Breast epithelium (tissue), 4 donors: ENCODE measurements around the gene FSTL4. TPM values are rescaled to one million over a fixed set of nuclear protein-coding genes. Genes with fewer than 3 reads are reported as not detected.

Source experiments
- DNase-seq, 2 donors: peaks; one replicate each; pipeline ENCODE4 v3.0.0-alpha.2; 2019; ENCODE audit warnings: low spot score in 2 of 2
- H3K27ac ChIP-seq, 2 donors: fragments of 200-600 bp; sonication (generic) in 1 of 2; one replicate each; pipeline ENCODE4 v1.5.1; 2016 to 2019; ENCODE audit warnings: mild to moderate bottlenecking in 1 of 2
- H3K27me3 ChIP-seq, 2 donors: fragments of 200-600 bp; sonication (generic) in 1 of 2; one replicate each; pipeline versions ENCODE4 v1.5.1 to v1.6.0; 2017 to 2019; ENCODE audit warnings: control low read depth in 1 of 2, mild to moderate bottlenecking in 1 of 2
- H3K36me3 ChIP-seq: fragments of 200-600 bp; one replicate; pipeline ENCODE4 v1.5.1; 2019
- H3K4me1 ChIP-seq, 2 donors: fragments of 200-600 bp; sonication (generic); one replicate each; pipeline ENCODE4 v1.5.1; 2016 to 2019; ENCODE audit warnings: control low read depth in 1 of 2
- H3K4me3 ChIP-seq, 3 donors: fragments of 200-600 bp; sonication (generic); 1 replicate in 2 of 3; 2 replicates in 1 of 3; pipeline ENCODE4 v1.5.1; 2016 to 2019; ENCODE audit warnings: mild to moderate bottlenecking in 3 of 3, moderate library complexity in 2 of 3
- H3K9me3 ChIP-seq, 2 donors: fragments of 200-600 bp; sonication (generic) in 1 of 2; one replicate each; pipeline ENCODE4 v1.5.1; 2016 to 2019; ENCODE audit warnings: control low read depth in 1 of 2
- POLR2A ChIP-seq: fragments of 450-650 bp; IDR thresholded peaks from one replicate; pipeline ENCODE4 v1.6.1; 2016; ENCODE audit warnings: antibody characterized with exemption, mild to moderate bottlenecking, moderate library complexity
- POLR2AphosphoS5 ChIP-seq, 3 donors: sonication (generic); formaldehyde crosslinking; IDR thresholded peaks; one replicate each; pipeline ENCODE4 v1.6.1; 2017; ENCODE audit warnings: antibody characterized with exemption in 3 of 3
- intact Hi-C: fragments of 100-400 bp; cut with DNase I; formaldehyde crosslinking; loops from one replicate; pipeline ENCODE4 v1.15.1; 2023; ENCODE audit warnings: low total_unique reads
- total RNA-seq, 3 donors: library from RNA; depleted of rRNA; stranded (reverse); fragments of >200 nt; gene quantifications; one replicate each; pipeline ENCODE4 v1.1.0, GENCODE V29; 2016
- TF ChIP-seq, protein P1 (sequence below), 3 donors: fragments of 450-650 bp; IDR thresholded peaks; one replicate each; pipeline ENCODE4 v1.5.1; 2016 to 2017; ENCODE audit warnings: antibody characterized with exemption in 3 of 3, mild to moderate bottlenecking in 3 of 3, moderate library complexity in 3 of 3

FSTL4 gene
- total RNA-seq, 3 donors from 2014 or later, result 0.16 to 0.98 (median 0.88) TPM

- Histone ChIP-seq H3K36me3 (no peaks in the 10 kb centered on the region), H3K27me3 (no peaks in the 10 kb centered on the region), H3K4me1 (no peaks in the 10 kb centered on the region), H3K4me3 (no peak overlapping the region), H3K27ac (no peak overlapping the region), H3K9me3 (no peaks in the 10 kb centered on the region)
- DNase-seq, result no peak
- intact Hi-C loops, result no loop called here
- no peak for TF ChIP-seq POLR2AphosphoS5 (IDR thresholded peaks at IDR 0.05)
Observed at GRCh38 chr5:133429046-133429445, 183.3 kb downstream of the FSTL4 start.

DNA sequence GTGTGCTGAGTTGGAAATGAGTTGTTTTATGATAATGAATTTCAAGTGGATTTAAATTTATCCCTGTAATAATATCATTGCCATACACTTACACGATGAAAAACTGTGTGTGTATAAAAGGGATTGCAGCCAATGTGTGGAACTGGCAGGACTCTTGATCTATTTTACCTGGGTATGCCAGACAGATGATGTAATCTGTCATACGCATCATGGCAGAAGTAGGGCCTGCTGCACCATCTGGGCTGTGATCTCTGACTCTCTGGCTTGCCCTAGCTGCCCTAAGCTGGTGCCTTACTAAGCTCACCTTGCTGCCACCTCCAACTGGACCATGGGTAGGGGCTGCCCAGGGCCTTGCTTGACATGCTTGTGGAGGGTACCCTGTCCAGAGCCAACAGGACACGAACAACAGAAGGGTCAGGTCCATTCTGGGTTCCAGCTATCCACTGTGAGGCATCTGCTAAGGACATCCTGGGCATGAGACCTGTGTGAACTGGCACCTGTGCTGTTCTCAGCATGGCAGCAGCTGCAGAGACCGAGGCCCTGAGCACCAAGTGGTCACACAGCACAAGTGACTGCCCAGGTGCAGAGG is 184.2 kb downstream of the FSTL4 start:
- TF ChIP-seq POLR2A (no peak), POLR2AphosphoS5 (IDR thresholded peaks at IDR 0.05) (no peak)
- TF ChIP-seq, protein P1, sequence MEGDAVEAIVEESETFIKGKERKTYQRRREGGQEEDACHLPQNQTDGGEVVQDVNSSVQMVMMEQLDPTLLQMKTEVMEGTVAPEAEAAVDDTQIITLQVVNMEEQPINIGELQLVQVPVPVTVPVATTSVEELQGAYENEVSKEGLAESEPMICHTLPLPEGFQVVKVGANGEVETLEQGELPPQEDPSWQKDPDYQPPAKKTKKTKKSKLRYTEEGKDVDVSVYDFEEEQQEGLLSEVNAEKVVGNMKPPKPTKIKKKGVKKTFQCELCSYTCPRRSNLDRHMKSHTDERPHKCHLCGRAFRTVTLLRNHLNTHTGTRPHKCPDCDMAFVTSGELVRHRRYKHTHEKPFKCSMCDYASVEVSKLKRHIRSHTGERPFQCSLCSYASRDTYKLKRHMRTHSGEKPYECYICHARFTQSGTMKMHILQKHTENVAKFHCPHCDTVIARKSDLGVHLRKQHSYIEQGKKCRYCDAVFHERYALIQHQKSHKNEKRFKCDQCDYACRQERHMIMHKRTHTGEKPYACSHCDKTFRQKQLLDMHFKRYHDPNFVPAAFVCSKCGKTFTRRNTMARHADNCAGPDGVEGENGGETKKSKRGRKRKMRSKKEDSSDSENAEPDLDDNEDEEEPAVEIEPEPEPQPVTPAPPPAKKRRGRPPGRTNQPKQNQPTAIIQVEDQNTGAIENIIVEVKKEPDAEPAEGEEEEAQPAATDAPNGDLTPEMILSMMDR (IDR thresholded peaks at IDR 0.05), result no peak
- intact Hi-C loops, result no loop called here
- Histone ChIP-seq H3K9me3 (no peaks in the 10 kb centered on the region), H3K4me1 (peaks cover 0 to 6% of the 10 kb centered on the region in 2 donors), H3K27ac (no peak overlapping the region), H3K27me3 (no peaks in the 10 kb centered on the region), H3K4me3 (no peak overlapping the region), H3K36me3 (no peaks in the 10 kb centered on the region)
- no peak for DNase-seq

DNA sequence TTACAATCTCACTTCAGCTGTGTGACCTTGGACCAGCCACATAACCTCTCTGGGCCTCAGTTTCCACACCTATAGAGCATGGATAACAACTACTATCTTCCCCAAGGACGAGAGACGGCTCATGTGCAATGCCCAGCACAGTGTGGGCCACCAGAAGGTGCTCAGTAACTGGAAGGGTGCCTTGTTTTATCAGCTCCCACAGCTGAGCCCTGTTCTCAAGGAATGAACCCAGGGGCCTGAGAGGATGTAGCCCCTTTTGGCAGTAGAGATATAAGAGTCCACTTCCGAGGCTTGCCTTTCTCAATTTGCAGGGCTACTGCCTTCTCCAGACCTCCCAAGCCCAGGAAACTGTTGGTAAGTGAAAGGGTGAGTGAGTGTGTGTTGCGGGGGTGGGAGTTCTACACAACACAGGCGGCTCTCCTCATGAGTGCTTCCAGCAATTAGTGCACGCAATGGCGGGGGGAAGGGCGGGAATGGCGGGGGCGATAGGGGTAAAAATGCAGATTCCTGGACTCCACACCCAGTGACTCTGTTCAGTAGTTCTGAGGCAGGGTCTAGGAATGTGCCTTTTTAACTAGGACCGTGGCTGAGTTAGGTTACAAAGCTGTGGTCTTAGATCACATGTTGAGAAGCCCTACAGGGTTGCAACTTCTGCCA is 185.1 kb downstream of the FSTL4 start:
- H3K36me3 ChIP-seq, result no peaks in the 10 kb centered on the region
- H3K9me3 ChIP-seq, result no peaks in the 10 kb centered on the region
- H3K27ac ChIP-seq, result no peak overlapping the region
- H3K4me3 ChIP-seq, result no peak overlapping the region
- H3K27me3 ChIP-seq, result no peaks in the 10 kb centered on the region
- TF ChIP-seq, protein P1 (IDR thresholded peaks at IDR 0.05), result no peak
- TF ChIP-seq POLR2AphosphoS5 (IDR thresholded peaks at IDR 0.05), result no peak
- no peak for TF ChIP-seq POLR2A
- DNase-seq, result no peak
- peaks cover 0 to 6% of the 10 kb centered on the region in 2 donors for H3K4me1 ChIP-seq
- intact Hi-C loops, result no loop called here

GRCh38 chr5:133426264-133426663 is 186.1 kb downstream of the FSTL4 start:
- peaks cover 0 to 6% of the 10 kb centered on the region in 2 donors for H3K4me1 ChIP-seq
- no peaks in the 10 kb centered on the region for H3K27me3 ChIP-seq
- TF ChIP-seq, protein P1 (IDR thresholded peaks at IDR 0.05), result no peak
- TF ChIP-seq POLR2AphosphoS5 (IDR thresholded peaks at IDR 0.05), result no peak
- no peak for TF ChIP-seq POLR2A
- no peak overlapping the region for H3K4me3 ChIP-seq
- H3K9me3 ChIP-seq, result no peaks in the 10 kb centered on the region
- intact Hi-C loops, result no loop called here
- no peaks in the 10 kb centered on the region for H3K36me3 ChIP-seq
- H3K27ac ChIP-seq, result no peak overlapping the region
- DNase-seq, result no peak

- DNase-seq, result no peak
- no peaks in the 10 kb centered on the region for H3K9me3 ChIP-seq
- H3K27me3 ChIP-seq, result no peaks in the 10 kb centered on the region
- H3K27ac ChIP-seq, result no peak overlapping the region
- peaks cover 0 to 6% of the 10 kb centered on the region in 2 donors for H3K4me1 ChIP-seq
- intact Hi-C loops, result no loop called here
- H3K36me3 ChIP-seq, result no peaks in the 10 kb centered on the region
- TF ChIP-seq, protein P1 (IDR thresholded peaks at IDR 0.05), result no peak
- TF ChIP-seq POLR2AphosphoS5 (IDR thresholded peaks at IDR 0.05), result no peak
- no peak for TF ChIP-seq POLR2A
- no peak overlapping the region for H3K4me3 ChIP-seq
Observed at GRCh38 chr5:133425764-133426163, 186.6 kb downstream of the FSTL4 start.
